Stimulated activated CD4-positive, alpha-beta T cell treated with anti-CD3 and anti-CD28 coated beads, Interleukin-12 subunit alpha, Interleukin-12 subunit beta, amount 100 ng/mL, for 4 hours (primary cell): ENCODE measurements around the gene ADAM12.

Source experiments
- DNase-seq: peaks from one replicate; pipeline ENCODE4 v3.0.0-alpha.2; 2020

Gene ADAM12

DNA sequence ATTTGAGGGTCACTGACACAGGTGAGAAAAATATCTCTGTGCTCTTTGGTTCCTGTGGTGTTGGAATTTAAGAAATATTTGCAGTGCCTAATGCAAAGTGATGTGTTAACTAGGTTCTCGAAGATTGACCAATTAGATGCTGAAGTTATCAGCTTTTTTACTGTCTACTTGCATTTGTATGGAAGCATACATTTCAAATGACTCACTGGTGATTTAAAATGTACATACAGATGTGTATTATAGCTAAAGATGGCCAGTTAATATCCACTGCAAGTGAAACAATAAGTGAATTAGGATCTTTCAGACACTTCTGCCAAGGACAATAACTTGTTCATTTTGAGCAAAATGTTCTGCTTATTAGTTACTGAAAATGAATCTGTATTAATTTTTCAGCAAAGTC is 287.0 kb downstream of the ADAM12 start:
- no peak for DNase-seq

DNA sequence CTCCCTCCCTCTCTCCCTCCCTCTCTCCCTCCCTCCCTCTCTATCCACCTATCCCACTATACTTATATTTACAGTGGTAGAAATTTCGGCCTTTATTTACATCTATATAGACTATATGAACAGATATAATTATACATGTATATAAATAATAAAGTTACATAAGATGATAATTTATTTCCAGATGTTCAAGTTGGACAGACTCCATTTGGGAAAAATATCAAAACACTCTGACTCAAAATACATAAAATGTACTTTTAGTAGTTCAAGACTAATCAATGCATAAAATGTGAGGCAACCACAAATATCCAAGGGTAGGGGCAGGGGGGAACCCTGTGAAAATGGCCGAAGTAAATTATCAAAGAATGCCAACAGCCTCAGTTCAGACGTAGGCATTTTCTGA is 288.9 kb downstream of the ADAM12 start:
- DNase-seq, result no peak

DNA sequence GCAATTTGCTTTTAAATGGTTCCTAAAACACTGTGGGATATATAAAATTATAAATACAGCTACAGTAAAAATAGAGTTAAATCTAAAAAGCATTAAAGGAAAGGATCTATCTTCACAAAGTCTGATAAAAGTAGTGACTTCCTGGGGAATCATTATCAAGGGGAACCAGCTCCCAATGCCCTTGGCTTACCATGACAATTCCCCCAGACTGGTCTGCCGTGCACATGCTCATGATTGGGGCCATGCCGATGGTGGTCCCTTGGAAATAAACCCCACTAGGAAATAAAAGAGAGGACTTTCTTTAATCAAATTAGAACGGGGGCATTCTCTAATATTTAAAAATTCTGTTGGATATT is 290.1 kb downstream of the ADAM12 start:
- no peak for DNase-seq

DNA sequence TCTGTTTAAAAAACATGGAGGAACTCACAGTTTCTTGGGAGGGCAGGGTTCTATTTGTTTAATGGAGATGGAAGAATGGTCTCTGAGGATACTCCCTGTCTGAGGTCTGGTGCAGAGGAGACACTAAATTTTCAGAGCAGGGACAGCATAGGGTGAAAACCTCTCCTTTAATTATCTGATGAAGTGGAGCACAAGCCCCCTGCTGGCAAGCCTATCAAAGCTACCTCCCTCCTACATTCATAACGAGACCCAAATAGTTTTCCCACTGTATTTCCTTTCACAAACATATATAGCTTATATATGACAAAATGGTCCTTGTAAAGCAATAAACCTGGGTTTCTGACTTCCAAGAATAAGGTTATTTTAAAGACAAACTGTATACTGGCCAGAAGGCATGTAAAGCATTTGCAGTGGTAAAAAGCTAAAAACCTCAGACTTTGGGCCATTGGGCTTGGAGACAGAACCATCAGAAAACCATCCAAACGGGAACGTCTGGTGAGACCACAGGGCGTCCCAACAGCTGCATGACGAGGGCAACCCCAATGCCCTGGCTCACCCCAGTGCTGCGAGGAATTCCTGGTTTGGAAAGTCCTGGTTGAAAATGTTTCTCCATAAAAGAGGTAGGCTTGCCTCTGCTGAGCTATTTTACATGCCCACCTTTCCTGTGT is 290.6 kb downstream of the ADAM12 start:
- DNase-seq, result no peak

DNA sequence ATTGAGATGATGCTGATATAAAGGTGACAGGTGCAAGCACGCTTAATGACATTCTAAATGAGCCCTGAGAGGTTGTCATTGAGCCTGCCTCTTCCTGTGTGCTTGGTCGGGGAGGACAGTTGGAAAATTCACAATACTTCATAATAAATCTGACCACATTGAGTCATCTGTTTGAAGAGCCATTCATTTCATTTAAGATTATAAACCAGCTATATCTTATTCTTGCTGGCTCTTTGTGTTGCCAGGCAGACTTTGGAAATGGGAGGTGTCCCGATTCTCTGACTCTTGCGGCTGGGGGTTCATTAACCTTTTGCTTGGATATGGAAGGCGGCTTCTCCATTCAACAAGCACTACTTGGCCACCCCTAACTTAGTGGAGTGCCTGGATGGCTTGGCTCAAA is 293.7 kb downstream of the ADAM12 start:
- no peak for DNase-seq

DNA sequence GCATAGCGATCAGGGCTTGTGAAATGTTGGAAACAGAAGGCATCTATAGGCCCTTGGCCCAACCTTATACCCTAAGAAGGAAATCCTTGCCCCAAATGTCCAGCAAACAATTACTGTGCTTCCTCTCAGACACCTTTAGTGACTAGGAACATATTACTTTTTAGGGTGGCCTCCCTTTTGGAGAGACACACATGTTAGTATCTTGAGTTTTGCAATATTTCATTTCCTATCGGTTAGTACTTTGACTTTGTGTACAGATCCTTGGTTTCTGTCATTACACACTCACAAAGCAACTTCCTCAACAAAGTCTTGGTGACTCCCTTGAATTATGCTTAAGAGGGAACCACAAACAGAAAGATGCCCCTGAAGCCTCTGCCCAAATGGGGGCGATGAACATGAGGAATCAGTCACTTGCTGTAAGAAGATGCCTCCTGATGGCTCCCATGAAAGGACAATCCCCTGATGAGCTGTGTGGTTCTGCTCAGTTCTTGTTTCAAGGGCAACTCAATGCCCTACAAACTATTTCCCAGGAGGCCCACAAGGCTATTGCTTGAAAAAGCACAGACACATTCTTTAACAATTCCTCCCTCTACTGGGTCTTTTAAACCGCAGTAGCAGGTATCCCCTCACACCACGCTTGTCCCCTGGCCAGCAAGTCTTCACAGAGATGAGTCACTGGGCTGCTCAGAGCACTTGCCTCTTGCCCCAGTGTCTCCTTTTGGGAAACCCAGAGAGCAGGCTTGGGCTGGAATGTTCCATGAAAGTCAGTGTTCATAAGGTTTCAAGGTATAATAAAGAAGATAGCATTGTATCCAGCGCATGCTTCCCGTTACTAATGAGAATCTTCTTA is 295.7 kb downstream of the ADAM12 start:
- no peak for DNase-seq

DNA sequence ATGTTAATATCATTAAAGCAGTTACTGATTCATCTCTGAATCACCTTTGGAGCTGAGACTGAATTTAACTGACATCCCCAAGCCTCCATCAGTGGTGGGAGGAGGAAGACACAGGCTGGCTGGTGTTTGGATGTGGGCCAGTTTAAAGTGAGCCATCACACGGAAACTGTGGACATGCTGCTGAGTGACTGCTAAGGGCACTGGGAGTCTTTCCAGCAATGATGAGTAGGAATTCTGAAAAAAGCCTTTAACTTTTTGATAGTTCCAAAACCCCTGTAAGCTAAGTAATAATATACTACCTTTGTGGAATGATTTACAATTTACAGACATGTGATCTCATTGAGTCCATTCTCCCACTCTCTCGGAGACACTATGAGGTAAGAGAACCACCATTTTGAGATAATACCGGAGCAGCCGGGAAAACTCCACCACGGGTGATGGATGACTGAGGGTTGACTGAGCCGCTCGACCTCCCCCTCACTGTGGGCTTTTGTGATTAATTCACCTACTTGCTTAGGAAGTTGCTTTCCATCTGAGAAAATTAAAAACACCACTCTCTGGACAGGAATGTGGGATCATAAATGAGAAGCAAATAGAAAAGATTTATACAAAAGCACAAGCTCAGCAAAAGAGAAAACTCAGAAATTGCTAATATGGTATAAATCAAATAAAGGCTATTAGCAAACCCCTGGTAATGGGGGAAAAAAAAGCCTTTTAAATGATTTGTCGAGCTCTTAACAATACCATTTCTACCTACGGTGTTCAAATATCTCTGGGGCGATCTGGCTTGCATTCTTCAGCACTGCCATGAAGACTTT is 297.2 kb downstream of the ADAM12 start:
- DNase-seq, result no peak

DNA sequence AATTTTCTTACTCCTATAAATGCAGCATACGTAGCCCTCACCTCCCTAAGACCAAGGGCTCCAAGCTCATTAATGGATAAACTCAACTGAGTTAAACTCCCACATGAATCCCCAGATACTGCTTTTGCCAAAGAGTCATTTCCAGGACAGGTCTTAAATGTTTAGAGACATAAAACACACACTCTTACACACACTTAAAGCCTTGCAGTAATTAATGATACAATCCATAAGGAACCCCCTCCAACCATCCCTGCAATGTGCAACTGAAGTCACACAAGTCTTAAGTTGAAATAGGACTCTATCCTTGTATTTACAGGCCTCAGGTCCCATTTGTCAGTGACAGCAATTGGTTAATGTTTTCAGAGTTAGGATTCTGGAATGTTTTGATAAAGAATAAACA is 297.8 kb downstream of the ADAM12 start:
- DNase-seq, result no peak

DNA sequence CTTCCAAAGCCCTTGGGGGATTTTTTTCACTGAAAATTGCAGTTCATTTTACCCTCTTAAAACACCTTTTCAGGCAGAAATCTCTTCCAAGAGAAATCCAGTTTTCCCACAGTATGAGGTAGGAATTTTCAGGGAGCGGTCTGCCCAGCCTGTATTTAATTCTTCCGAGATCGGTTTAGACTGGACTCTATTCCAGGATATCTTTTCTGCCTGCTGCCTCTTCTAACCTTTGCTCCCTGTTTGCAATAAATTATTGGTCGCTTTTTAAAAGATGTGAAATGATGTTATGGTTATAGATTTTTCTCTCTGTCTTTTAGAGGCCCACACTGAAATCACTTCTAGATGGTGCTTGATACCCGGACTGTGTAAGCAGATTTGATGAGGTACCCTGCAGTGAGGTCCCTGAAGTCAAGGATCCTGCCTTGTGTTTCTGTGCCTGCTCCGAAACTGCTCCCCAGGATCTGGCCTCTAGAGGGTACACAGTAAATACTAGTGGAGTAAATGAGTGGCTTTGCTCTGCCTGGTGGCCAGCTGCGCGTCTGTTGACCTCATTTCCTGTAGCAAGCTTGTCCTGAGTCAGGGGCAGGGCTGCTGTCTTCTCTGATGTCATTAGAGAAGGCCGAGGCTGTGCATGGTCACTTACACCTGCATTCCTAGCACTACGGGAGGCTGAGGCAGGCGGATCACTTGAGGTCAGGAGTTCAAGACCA is 300.3 kb downstream of the ADAM12 start:
- no peak for DNase-seq

DNA sequence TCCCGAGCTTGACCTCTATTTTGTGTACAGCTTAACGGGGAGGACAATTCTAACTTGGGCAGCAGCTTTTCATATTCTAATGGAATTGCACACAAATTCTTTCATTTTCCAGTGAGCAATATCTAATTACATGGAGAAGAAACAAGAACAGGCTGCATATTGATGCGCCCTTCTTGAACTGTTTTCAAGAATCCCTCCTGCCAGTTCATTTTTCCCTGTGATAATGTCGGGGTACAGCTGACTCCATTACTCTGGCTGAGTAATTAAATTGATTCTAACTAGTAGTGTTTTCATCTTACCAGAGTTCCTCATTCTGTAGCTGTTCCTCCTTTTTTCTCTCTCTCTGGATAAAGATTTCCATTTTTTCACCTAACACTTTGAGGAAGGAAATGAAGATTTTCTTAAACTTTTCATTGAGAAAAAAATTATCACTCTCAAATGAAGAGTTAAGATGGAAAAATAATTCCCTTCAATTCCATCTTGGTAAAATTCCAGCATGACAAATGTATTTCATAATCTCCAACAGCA is 301.1 kb downstream of the ADAM12 start:
- DNase-seq, result no peak

DNA sequence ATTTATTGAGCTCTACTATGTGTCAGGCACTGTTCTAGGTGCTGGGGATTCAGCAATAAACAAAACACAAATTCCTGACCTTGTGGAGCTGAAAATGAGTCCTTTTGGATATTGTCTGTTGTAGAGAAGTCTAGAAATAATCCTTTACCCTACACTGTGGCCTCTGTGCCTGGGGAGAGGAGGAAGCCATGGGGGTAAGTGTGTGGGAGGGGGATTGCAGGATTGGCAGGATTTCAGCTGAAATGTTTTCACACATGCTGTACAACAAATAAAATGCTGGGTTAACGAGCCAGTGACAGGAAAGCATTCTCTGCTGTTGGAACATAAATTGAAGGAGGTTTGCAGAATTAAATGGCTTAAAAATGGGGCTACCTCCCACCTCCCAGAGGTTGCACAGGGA is 302.5 kb downstream of the ADAM12 start:
- no peak for DNase-seq

DNA sequence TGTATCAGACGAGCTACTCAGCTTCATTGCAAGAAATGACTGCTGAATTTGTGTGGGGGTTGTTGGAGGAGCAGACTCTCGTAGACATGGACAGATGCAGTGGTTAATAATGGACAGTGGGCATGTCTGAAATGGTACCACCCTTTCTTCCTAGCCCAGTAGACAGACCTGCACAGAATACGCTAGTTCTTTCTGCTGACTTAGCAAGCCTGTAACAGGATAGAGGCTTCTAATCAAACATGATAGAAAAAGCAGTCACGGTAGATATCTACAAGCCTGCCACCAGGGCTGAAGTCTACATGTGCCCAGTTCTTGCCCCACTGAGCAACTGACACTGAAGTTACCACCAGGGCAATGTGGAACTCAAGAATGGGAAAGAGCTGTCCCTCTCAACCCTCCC is 303.9 kb downstream of the ADAM12 start:
- DNase-seq, result no peak

DNA sequence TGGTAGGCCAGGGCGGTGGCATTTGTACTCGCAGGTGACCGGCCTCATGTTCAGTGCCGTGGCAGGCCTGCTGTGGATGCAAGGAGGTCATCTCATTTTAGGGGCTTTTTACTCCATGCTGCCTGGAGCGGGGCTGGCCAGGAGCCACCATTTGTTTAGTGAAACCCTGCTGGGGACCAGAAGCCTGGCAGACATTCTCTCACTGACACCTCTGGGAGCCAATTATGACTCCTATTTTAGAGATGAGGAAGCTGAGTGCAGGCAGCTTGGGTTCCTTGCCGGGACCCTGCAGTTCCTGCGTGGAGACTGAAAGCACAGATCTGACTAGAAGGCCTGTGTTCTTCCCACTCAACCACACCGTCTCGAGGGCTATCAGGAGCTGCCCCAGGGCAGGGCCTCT is 305.3 kb downstream of the ADAM12 start:
- DNase-seq, result no peak

DNA sequence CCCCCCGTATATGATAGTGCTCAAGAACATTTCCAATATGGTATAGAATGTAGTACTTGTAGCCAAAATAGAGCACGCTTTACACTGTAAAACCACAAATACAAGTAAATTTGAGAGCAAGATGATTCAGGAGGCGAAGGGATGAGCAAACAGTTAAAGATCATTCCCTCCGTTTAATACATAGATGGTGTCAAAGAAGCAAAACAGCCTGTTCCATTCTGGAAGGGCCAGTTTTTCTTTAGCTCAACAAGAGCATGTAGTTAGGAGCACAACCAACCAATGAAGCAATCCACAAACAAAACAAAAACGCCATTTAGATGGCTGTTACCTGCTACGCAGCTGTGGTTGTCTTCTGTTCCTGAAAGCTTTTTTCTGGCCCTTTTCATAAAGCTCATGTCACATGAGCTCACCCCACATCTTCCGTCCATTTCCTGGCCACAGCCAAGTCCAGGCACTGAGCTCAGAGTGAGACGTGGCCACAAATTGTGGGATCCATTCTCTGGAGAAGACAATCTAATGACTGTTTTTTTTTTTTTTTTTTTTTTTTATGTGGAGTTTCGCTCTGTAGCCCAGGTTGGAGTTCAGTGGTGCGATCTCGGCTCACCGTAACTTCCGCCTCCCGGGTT is 306.3 kb downstream of the ADAM12 start:
- no peak for DNase-seq

DNA sequence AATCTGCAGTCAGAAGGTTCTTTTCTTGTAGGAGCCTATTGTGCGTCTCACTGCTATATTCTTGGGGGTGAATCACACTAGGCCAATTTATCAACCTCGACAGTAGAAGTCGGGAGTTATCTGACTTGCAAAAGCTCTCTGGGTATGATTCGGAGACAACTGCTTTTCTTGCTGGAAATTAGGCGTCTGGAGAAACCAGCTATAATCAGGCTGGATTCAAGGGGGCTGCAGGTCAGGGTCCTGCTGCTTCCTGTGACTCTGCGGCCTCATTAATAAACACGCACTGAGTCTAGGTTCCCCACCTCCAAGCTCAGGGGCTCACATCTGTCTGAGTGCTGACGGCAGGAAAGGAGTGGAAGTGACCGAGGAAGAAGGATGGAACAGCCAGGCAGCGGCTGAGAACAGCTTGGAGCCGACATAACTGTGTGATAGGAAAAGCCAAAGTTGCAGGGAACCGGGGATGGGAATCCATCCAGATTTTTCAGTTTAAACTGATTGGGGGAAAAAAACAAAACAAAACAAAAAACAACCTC is 307.3 kb downstream of the ADAM12 start:
- DNase-seq, result no peak

DNA sequence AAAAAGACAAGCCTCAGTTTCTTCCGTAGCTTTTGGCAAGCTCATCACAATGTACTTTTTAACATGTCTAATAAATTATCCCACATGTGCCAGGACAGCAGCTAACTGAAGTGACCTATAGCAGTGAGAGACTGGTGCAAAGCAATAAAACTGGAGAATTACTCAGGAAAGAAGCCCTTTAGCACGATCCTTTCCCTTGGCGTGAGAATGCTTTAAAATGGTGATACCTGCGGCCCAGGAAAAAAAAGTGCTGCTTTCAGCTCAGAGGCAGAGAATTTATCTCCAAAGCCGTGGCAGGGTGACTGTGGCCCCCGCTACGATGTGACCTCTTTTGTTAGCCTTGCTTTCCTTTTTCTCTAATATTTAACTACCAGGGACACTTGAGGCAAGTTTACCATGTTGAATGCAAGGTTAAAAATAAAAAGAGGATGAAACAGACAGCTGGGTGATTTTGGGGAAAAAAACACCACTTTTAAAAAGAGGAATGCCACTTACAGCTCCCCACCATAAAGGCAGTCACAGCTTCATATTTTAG is 307.9 kb downstream of the ADAM12 start:
- no peak for DNase-seq

DNA sequence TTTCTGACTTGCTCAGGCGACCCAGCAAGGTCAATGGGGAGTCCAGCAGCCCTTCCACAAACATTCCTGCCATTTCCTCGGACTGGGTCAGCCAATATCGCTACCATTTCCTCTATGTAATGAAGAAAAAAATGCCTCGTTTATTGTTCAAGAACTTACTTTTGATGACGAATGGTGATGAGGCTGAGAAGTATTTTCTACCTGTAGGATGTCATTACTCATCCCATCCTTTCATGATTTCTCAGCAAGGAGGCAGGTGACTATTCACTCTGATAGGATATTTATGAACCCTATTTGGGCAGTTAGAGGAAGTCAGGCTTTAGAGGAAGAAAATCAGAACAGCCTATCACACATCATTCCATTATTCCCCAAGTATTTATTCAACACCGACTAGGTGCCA is 313.3 kb downstream of the ADAM12 start:
- no peak for DNase-seq

DNA sequence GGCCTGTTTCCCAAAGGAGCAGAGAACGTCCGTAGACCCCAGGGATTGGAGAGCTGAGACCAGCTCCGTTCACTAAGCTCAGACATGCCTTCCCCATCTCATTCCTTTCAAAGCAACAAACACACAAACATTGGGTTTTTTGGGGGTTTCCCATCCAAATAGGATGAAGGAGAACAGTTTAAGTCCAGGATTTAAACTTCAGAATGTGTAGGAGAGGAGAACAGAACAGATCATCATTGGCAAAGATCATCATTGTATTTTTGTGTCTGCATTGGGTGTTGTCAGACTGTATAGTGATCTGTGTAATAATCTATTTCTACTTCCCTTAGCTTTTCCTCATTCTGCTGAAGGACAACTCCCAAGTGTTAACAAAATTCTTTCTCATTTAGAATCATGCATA is 314.0 kb downstream of the ADAM12 start:
- no peak for DNase-seq

DNA sequence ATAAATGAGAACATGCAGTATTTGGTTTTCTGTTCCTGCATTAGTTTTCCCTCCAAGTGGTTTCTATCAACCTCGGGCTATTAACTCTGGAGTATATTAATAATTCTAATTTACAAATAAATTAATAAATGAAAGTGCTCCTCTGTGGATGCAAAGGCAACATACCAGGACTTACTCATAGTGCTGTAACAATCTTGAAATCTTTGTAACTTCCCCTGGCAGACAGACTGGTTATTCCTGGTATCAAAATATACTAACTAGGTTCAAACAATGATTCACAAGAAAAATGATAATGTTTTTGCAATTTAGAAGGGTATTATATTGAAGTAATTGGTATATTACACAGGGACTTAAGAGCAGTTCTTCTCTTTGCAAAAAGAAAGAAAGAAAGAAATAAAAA is 314.7 kb downstream of the ADAM12 start:
- DNase-seq, result no peak

DNA sequence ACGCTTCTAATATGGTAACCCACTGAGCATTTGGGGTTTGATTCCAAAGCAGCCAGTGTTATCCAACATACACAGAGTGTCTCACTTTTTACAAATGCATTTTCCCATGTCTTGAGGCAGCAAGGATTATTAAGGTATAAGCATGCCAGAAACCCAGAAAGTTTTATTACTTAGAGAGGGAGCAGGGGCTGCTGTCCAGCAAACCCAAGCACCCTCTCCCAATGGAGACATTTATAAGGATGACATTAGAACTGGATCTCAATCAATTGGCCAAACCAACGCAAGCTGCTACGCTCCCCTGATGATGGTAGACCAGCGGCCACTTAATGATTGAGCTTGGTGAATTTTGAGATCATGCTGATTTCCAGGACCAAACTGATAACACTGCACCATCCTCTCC is 315.7 kb downstream of the ADAM12 start:
- DNase-seq, result no peak

DNA sequence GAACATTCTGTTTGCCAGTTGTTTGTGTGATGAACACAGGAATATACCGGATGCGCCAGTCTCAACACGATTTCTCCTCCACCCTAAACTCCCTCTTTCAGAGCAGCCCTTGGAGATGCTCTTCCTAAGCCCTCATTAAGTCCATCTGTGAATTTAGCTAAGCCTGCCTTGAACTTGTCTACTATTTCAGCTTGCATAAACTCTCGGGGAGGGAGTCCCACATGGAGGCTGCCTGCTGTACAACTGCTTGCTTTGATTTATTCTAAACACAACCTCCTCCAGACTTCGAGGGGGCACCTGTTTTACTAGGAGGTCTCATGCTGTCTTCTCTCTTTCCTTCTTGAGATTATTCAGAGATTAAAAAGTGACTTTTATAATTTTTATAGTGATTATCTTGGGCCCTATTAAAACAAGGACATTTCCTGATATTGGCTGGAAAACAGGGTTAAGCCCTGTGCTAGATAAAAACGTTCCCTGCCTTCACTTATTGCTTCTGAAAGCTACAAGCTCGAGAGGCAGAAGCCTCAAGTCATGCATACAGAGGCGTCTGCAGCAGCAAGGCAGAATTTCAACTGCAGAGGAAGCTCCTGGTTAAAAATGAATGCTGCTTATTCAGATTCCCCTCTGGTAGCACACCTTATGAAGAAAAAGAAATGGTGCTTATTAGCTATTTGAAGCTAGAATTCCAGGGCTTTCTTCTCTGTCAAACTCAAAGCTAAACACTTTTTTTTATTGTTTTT is 317.6 kb downstream of the ADAM12 start:
- no peak for DNase-seq
